Body of pancreas (tissue), 4 donors: ENCODE results near the gene ABCC5.

Experiments
- POLR2A ChIP-seq, 3 donors: fragments of 450-650 bp; IDR thresholded peaks; one replicate each; pipeline ENCODE4 v1.6.1; 2016; ENCODE audit warnings: antibody characterized with exemption in 3 of 3, mild to moderate bottlenecking in 2 of 3
- TF ChIP-seq, protein P1 (sequence below), 7 experiments: fragments of 450-650 bp in 4 of 7; fragments of 200-600 bp in 3 of 7; sonication (generic) in 3 of 7; IDR thresholded peaks; one replicate each; pipeline ENCODE4 v1.5.1; 2016 to 2019; ENCODE audit warnings: antibody characterized with exemption in 7 of 7

DNA sequence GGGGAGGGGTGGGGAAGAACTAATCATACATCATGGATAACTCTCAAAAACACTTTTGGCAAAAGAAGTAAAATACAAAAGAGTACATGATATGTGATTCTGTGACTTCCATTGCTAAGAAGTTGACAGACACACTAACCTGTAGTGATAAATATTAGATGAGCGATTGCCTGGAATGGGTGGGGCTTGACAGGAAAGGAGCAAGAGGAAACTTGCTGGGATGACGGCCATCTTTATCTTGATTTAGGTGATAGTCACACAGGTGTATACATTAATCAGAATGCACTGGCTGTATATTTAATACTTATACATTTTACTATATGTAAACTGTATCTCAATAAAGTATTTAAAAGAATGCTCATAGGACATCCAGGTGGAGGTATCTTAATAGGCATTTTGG is 146.1 kb downstream of the ABCC5 start:
- TF ChIP-seq, protein P1, sequence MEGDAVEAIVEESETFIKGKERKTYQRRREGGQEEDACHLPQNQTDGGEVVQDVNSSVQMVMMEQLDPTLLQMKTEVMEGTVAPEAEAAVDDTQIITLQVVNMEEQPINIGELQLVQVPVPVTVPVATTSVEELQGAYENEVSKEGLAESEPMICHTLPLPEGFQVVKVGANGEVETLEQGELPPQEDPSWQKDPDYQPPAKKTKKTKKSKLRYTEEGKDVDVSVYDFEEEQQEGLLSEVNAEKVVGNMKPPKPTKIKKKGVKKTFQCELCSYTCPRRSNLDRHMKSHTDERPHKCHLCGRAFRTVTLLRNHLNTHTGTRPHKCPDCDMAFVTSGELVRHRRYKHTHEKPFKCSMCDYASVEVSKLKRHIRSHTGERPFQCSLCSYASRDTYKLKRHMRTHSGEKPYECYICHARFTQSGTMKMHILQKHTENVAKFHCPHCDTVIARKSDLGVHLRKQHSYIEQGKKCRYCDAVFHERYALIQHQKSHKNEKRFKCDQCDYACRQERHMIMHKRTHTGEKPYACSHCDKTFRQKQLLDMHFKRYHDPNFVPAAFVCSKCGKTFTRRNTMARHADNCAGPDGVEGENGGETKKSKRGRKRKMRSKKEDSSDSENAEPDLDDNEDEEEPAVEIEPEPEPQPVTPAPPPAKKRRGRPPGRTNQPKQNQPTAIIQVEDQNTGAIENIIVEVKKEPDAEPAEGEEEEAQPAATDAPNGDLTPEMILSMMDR (IDR thresholded peaks at IDR 0.05): no peak
- no peak for TF ChIP-seq POLR2A (IDR thresholded peaks at IDR 0.05)
